ENCODE results near the gene ICAM5. TPM values are rescaled to one million over a fixed set of nuclear protein-coding genes. Genes with fewer than 3 reads are reported as not detected.

ICAM5 gene
- total and polyA plus RNA-seq, 4 donors: 1.4 to 3.7 (median 2.5) TPM

DNA sequence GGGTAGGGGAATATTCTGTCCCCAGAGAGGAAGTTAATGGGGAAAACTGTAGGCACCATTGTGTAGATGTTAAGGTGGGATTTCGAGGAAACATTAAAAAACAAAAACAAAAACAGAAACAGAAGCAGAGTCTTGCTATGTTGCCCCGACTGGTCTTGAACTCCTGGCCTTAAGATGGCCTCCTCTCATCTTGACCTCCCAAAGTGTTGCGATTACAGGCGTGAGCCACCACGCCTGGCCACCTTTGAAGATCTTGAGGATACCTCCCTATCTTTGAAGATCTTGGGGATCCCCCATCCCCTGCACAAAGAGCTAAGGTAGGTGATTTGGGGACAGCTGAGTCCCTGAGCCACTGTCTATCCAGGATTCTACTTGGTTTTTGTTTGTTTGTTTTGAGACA lies 50.2 kb downstream of the ICAM5 start:
- Histone ChIP-seq H3K27me3 (ENCODE audit: control insufficient read depth, insufficient read depth, low read length) (no peaks in the 10 kb centered on the region), H3K4me3 (ENCODE audit: low read depth, low read length) (no peak overlapping the region), H3K27ac (ENCODE audit: low read depth, low read length) (no peak overlapping the region), H3K36me3 (ENCODE audit: control insufficient read depth, insufficient read depth, low read length) (peaks cover 3% of the 10 kb centered on the region), H3K4me1 (ENCODE audit: control insufficient read depth, insufficient read depth, low read length) (peaks cover 9% of the 10 kb centered on the region), H3K9me3 (ENCODE audit: control insufficient read depth, insufficient read depth, low read length) (no peaks in the 10 kb centered on the region)
- 90% methylated on average over 2 of the region's 5 CpGs for WGBS (ENCODE audit: insufficient coverage)
- no peak for DNase-seq (ENCODE audit: low read depth in 4 of 6, low spot score in 6 of 6)

DNA sequence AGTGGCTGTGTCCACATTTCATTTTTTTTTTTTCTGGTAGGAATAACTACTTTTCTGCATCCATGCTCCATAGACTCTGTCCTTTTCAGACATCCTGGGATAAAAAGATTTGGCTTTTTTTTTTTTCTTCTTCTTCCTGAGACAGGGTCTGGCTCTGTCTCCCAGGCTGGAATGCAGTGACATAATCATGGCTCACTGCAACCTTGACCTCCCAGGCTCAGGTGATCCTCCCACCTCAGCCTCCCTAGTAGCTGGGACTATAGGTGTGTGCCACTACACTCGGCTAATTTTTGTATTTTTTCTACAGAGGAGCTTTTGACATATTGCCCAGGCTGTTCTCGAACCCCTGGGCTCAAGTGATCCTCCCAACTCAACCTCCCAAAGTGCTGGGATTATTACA lies 53.7 kb downstream of the ICAM5 start:
- Histone ChIP-seq H3K36me3 (ENCODE audit: control insufficient read depth, insufficient read depth, low read length) (peaks cover 3% of the 10 kb centered on the region), H3K4me1 (ENCODE audit: control insufficient read depth, insufficient read depth, low read length) (no peaks in the 10 kb centered on the region), H3K27ac (ENCODE audit: low read depth, low read length) (no peak overlapping the region), H3K4me3 (ENCODE audit: low read depth, low read length) (no peak overlapping the region), H3K27me3 (ENCODE audit: control insufficient read depth, insufficient read depth, low read length) (no peaks in the 10 kb centered on the region), H3K9me3 (ENCODE audit: control insufficient read depth, insufficient read depth, low read length) (no peaks in the 10 kb centered on the region)
- no CpG with 5 or more reads among the region's 2 CpGs for WGBS (ENCODE audit: insufficient coverage)
- DNase-seq (ENCODE audit: low read depth in 4 of 6, low spot score in 6 of 6): no peak

DNA sequence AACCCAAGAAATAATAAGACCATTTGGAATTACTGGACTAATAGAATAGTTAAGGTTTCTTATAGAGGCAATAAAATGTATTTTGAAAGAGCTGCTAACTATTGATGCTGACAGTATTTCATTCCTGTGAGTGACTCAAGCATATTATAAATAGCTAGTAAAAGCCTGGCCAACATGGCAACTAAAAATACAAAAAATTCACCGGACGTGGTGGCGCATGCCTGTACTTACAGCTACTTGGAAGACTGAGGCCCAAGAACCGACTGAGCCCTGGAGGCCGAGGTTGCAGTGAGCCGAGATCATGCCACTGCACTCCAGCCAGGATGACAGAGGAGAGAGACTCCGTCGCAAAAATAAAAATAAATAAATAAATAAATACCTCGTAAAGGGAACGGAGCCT lies 55.0 kb downstream of the ICAM5 start:
- H3K36me3 ChIP-seq (ENCODE audit: control insufficient read depth, insufficient read depth, low read length): peaks cover under 1% of the 10 kb centered on the region

More for the DNA sequence above, 55.0 kb downstream of the ICAM5 start:
- no peak for DNase-seq (ENCODE audit: low read depth in 4 of 6, low spot score in 6 of 6)
- 92% methylated on average over 3 of the region's 10 CpGs for WGBS (ENCODE audit: insufficient coverage)
- H3K27me3 ChIP-seq (ENCODE audit: control insufficient read depth, insufficient read depth, low read length): no peaks in the 10 kb centered on the region
- H3K4me3 ChIP-seq (ENCODE audit: low read depth, low read length): no peak overlapping the region
- no peaks in the 10 kb centered on the region for H3K9me3 ChIP-seq (ENCODE audit: control insufficient read depth, insufficient read depth, low read length)
- H3K27ac ChIP-seq (ENCODE audit: low read depth, low read length): no peak overlapping the region
- H3K4me1 ChIP-seq (ENCODE audit: control insufficient read depth, insufficient read depth, low read length): no peaks in the 10 kb centered on the region

Small RNAs within 50 kb of the gene (small RNA-seq; reads per million reads assigned to genes)
- gene AC011511.1 (ENCODE audit: low replicate concordance): not detected
- not detected for gene AC011511.4 (ENCODE audit: low replicate concordance)

Other genes starting within 250 kb of the ICAM5 start
- gene SHFL, start 203.6 kb upstream of the ICAM5 start, total RNA-seq: 10 to 100 TPM; 13.1 to 35.3 TPM
- 10 to 100 TPM; 35.1 to 45.9 TPM for gene SHFL, start 203.6 kb upstream of the ICAM5 start, polyA plus RNA-seq (ENCODE audit: insufficient read length in 2 of 2)
- under 1 TPM; 0.30 to 0.72 TPM for gene ANGPTL6, start 187.3 kb upstream of the ICAM5 start, total RNA-seq
- under 1 TPM; 0.62 to 0.72 TPM for gene ANGPTL6, start 187.3 kb upstream of the ICAM5 start, polyA plus RNA-seq (ENCODE audit: insufficient read length in 2 of 2)
- 10 to 100 TPM; 16.0 to 23.9 TPM for gene PPAN, start 183.6 kb upstream of the ICAM5 start, total RNA-seq
- gene PPAN, start 183.6 kb upstream of the ICAM5 start, polyA plus RNA-seq (ENCODE audit: insufficient read length in 2 of 2): 10 to 100 TPM; 33.1 to 43.3 TPM
- gene P2RY11, start 178.3 kb upstream of the ICAM5 start, total RNA-seq: 1 to 10 TPM; 2.8 to 4.6 TPM
- gene P2RY11, start 178.3 kb upstream of the ICAM5 start, polyA plus RNA-seq (ENCODE audit: insufficient read length in 2 of 2): 10 to 100 TPM; 19.6 to 25.2 TPM
- gene EIF3G, start 170.1 kb upstream of the ICAM5 start, total RNA-seq: 100 to 1,000 TPM; 104 to 198 TPM
- 100 to 1,000 TPM; 149 to 174 TPM for gene EIF3G, start 170.1 kb upstream of the ICAM5 start, polyA plus RNA-seq (ENCODE audit: insufficient read length in 2 of 2)
- 10 to 100 TPM; 30.3 to 39.9 TPM for gene DNMT1, start 95.0 kb upstream of the ICAM5 start, total RNA-seq
- gene DNMT1, start 95.0 kb upstream of the ICAM5 start, polyA plus RNA-seq (ENCODE audit: insufficient read length in 2 of 2): 100 to 1,000 TPM in 1 of 2 donors, 10 to 100 TPM in 1; 96.7 to 114 TPM
- gene S1PR2, start 58.6 kb upstream of the ICAM5 start, total RNA-seq: 1 to 10 TPM; 4.4 to 8.2 TPM
- 1 to 10 TPM; 4.9 to 6.9 TPM for gene S1PR2, start 58.6 kb upstream of the ICAM5 start, polyA plus RNA-seq (ENCODE audit: insufficient read length in 2 of 2)
- 10 to 100 TPM; 13.7 to 35.5 TPM for gene MRPL4, start 37.7 kb upstream of the ICAM5 start, total RNA-seq
- 10 to 100 TPM; 56.2 to 59.7 TPM for gene MRPL4, start 37.7 kb upstream of the ICAM5 start, polyA plus RNA-seq (ENCODE audit: insufficient read length in 2 of 2)
- 10 to 100 TPM in 1 of 2 donors, 1 to 10 TPM in 1; 5.7 to 10.4 TPM for gene ICAM1, start 18.8 kb upstream of the ICAM5 start, total RNA-seq
- gene ICAM1, start 18.8 kb upstream of the ICAM5 start, polyA plus RNA-seq (ENCODE audit: insufficient read length in 2 of 2): 1 to 10 TPM; 2.5 to 3.0 TPM
- gene ICAM4, start 3.0 kb upstream of the ICAM5 start, total RNA-seq: 1 to 10 TPM; 1.1 to 1.8 TPM
- under 1 TPM in 1 of 2 donors, not detected in 1; 0.42 TPM for gene ICAM4, start 3.0 kb upstream of the ICAM5 start, polyA plus RNA-seq (ENCODE audit: insufficient read length in 2 of 2)
- gene ZGLP1, start 19.9 kb downstream of the ICAM5 start, total RNA-seq: 1 to 10 TPM; 1.6 to 9.5 TPM
- 10 to 100 TPM; 11.0 to 15.7 TPM for gene ZGLP1, start 19.9 kb downstream of the ICAM5 start, polyA plus RNA-seq (ENCODE audit: insufficient read length in 2 of 2)
- gene FDX2, start 26.1 kb downstream of the ICAM5 start, total RNA-seq: 10 to 100 TPM; 15.0 to 30.4 TPM
- gene FDX2, start 26.1 kb downstream of the ICAM5 start, polyA plus RNA-seq (ENCODE audit: insufficient read length in 2 of 2): 10 to 100 TPM; 37.3 to 45.3 TPM
- gene RAVER1, start 43.6 kb downstream of the ICAM5 start, total RNA-seq: 1 to 10 TPM; 5.4 to 8.7 TPM
- 10 to 100 TPM; 32.5 to 42.3 TPM for gene RAVER1, start 43.6 kb downstream of the ICAM5 start, polyA plus RNA-seq (ENCODE audit: insufficient read length in 2 of 2)
- 1 to 10 TPM; 5.5 to 8.7 TPM for gene ICAM3, start 49.7 kb downstream of the ICAM5 start, total RNA-seq
- gene ICAM3, start 49.7 kb downstream of the ICAM5 start, polyA plus RNA-seq (ENCODE audit: insufficient read length in 2 of 2): 1 to 10 TPM; 3.8 to 4.4 TPM
- 10 to 100 TPM; 44.5 to 94.4 TPM for gene TYK2, start 90.6 kb downstream of the ICAM5 start, total RNA-seq
- 100 to 1,000 TPM; 108 to 153 TPM for gene TYK2, start 90.6 kb downstream of the ICAM5 start, polyA plus RNA-seq (ENCODE audit: insufficient read length in 2 of 2)
- gene CDC37, start 113.6 kb downstream of the ICAM5 start, total RNA-seq: 100 to 1,000 TPM in 1 of 2 donors, 10 to 100 TPM in 1; 47.4 to 164 TPM
- gene CDC37, start 113.6 kb downstream of the ICAM5 start, polyA plus RNA-seq (ENCODE audit: insufficient read length in 2 of 2): 100 to 1,000 TPM; 151 to 191 TPM
- gene PDE4A, start 130.6 kb downstream of the ICAM5 start, total RNA-seq: 10 to 100 TPM in 1 of 2 donors, 1 to 10 TPM in 1; 4.2 to 10.8 TPM
- gene PDE4A, start 130.6 kb downstream of the ICAM5 start, polyA plus RNA-seq (ENCODE audit: insufficient read length in 2 of 2): 10 to 100 TPM; 25.7 to 28.4 TPM
- 10 to 100 TPM; 40.5 to 60.1 TPM for gene KEAP1, start 213.4 kb downstream of the ICAM5 start, total RNA-seq
- gene KEAP1, start 213.4 kb downstream of the ICAM5 start, polyA plus RNA-seq (ENCODE audit: insufficient read length in 2 of 2): 10 to 100 TPM; 76.7 to 93.6 TPM
- 1 to 10 TPM; 1.3 to 3.8 TPM for gene S1PR5, start 227.5 kb downstream of the ICAM5 start, total RNA-seq
- 1 to 10 TPM; 1.1 to 1.6 TPM for gene S1PR5, start 227.5 kb downstream of the ICAM5 start, polyA plus RNA-seq (ENCODE audit: insufficient read length in 2 of 2)

Data from spinal cord (tissue), 10 donors.